C4-2B (cell line): ENCODE results near the gene KLHDC8A.

Experiments used
- CTCF ChIP-seq: fragments of 450-650 bp; conservative IDR thresholded peaks from 2 replicates; pipeline ENCODE4 v1.5.1; 2017; ENCODE audit warnings: mild to moderate bottlenecking
- ZFX ChIP-seq: fragments of 450-650 bp; IDR thresholded peaks from 2 replicates; pipeline ENCODE4 v1.6.1; 2017

DNA sequence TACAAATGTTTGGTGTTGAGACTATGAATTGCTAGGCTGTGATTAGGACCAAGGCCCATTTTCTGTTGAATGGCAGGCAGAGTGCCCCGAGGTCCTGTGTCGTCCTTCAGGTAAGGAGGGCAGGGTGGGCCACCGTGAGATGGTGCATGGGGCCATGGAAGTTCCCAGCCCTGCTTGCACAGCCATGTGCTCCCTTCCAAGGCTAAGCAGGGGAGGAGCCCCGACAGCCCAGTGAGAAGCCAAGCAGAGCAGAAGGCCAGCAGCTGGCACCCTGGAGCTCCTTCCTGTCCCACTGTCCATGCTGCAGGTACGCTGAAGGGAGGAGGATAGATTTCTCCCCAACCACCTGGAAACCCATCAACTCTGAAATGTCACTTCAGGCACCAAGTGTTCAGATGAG is 27.0 kb downstream of the KLHDC8A start:
- TF ChIP-seq CTCF: no peak
- no peak for TF ChIP-seq ZFX
